ENCODE results near the gene WWC1. TPM values are rescaled to one million over a fixed set of nuclear protein-coding genes. Genes with fewer than 3 reads are reported as not detected.

The WWC1 gene
- total and polyA plus RNA-seq, 9 of the 15 experiments (the other 6 are each of a cell fraction or from before 2014, with no cell fraction given) = under 0.01 to 0.54 (median 0.42) TPM; not detected in 6

- Histone ChIP-seq H3K36me3 (ENCODE audit: control insufficient read depth, insufficient read depth, low read length) (no peaks in the 10 kb centered on the region), H3K79me2 (ENCODE audit: control insufficient read depth, insufficient read depth, low read length) (no peaks in the 10 kb centered on the region), H2AFZ (ENCODE audit: low read depth, low read length) (no peak overlapping the region), H3K9me1 (ENCODE audit: control insufficient read depth, insufficient read depth, low read length) (no peaks in the 10 kb centered on the region), H3K4me2 (ENCODE audit: insufficient read depth, low read length) (no peak overlapping the region), H3K9ac (ENCODE audit: insufficient read depth in 1 of 2, low read depth in 2 of 2, low read length in 2 of 2) (no peak overlapping the region), H3K4me3 (no peak overlapping the region), H3K4me1 (replicated peaks in 1 of 2; ENCODE audit: control insufficient read depth in 2 of 2, insufficient read depth in 2 of 2, low read length in 2 of 2) (peaks cover 0 to 2% of the 10 kb centered on the region in 2 experiments; a peak in 1 of 5 replicates), H3K9me3 (replicated peaks; ENCODE audit: control insufficient read depth, insufficient read depth, low read depth, low read length) (no peaks in the 10 kb centered on the region), H3K27me3 (ENCODE audit: control insufficient read depth in 2 of 2, insufficient read depth in 2 of 2, low read length in 2 of 2) (peaks cover 0 to 12% of the 10 kb centered on the region in 2 experiments; a peak in 2 of 5 replicates), H3K27ac (ENCODE audit: extremely low read depth, low read depth, low read length) (no peak overlapping the region), H4K20me1 (replicated peaks; ENCODE audit: control insufficient read depth, insufficient read depth, low read length) (no peaks in the 10 kb centered on the region)
- POLR2A ChIA-PET = no interaction called here
- no peak for FAIRE-seq
- BruUV-seq (replicated peaks) = no TSS peak
- TF ChIP-seq MCM7 (IDR thresholded peaks at IDR 0.05) = no peak
- TF ChIP-seq ZNF445 (CRISPR knock-in tag; IDR thresholded peaks at IDR 0.05; ENCODE audit: low read depth) = no peak
- TF ChIP-seq BCLAF1 (IDR thresholded peaks at IDR 0.05; ENCODE audit: borderline replicate concordance in 1 of 2, control insufficient read depth in 1 of 2, low read depth in 2 of 2, low read length in 1 of 2) = no peak
- TF ChIP-seq XRCC4 (IDR thresholded peaks at IDR 0.05; ENCODE audit: extremely low read depth, insufficient read depth, insufficient read length) = no peak
- no peak for TF ChIP-seq SIN3A (IDR thresholded peaks at IDR 0.05; ENCODE audit: borderline replicate concordance in 2 of 2, control insufficient read depth in 1 of 2, low read depth in 2 of 2, low read length in 2 of 2)
- no peak for TF ChIP-seq MEF2D (tag; conservative IDR thresholded peaks at IDR 0.05; ENCODE audit: low read depth)
- no peak for TF ChIP-seq AFF1 (IDR thresholded peaks at IDR 0.05; ENCODE audit: low read depth in 1 of 2, partially characterized antibody in 2 of 2)
- no peak for TF ChIP-seq PHB (CRISPR knock-in tag; IDR thresholded peaks at IDR 0.05)
- TF ChIP-seq MYC (IDR thresholded peaks at IDR 0.05; ENCODE audit: low read depth, low read length) = no peak
- TF ChIP-seq MYC (CRISPR knock-in tag; IDR thresholded peaks at IDR 0.05; ENCODE audit: borderline replicate concordance, low read depth) = no peak
- TF ChIP-seq POLR2G (IDR thresholded peaks at IDR 0.05; ENCODE audit: low read depth, low read length) = no peak
- TF ChIP-seq HNRNPL (IDR thresholded peaks at IDR 0.05; ENCODE audit: low read depth, low read length) = no peak
- no peak for TF ChIP-seq ZBTB12 (CRISPR knock-in tag; IDR thresholded peaks at IDR 0.05)
- no peak for TF ChIP-seq HDAC3 (IDR thresholded peaks at IDR 0.05; ENCODE audit: borderline replicate concordance, partially characterized antibody)
- no peak for TF ChIP-seq ATF7 (IDR thresholded peaks at IDR 0.05)
- no peak for ATAC-seq
- WGBS (ENCODE audit: insufficient coverage, low coverage, missing lambda C conversion rate) = 0% methylated on average over 4 of the region's 4 CpGs
- intact Hi-C loops (cut with micrococcal nuclease) = no loop called here
- in situ Hi-C loops (cut with MboI) = no loop called here
- DNase-seq (ENCODE audit: extremely low read depth in 1 of 4, low spot score in 3 of 4) = no peak
- CTCF ChIA-PET (ENCODE audit: low intra/inter-chr PET ratio) = no interaction called here
Observed at GRCh38 chr5:168329302-168329701, 37.9 kb downstream of the WWC1 start.

All from K562 (cell line).